Activated T-cell treated with anti-CD3 and anti-CD28 coated beads, Interleukin-2, amount 50 U/mL, for 24 hours (primary cell): ENCODE results near the gene CHRNA1.

ENCODE experiments used
- DNase-seq: peaks from one replicate; pipeline ENCODE4 v3.0.0-alpha.2; 2020
- H3K27ac Mint-ChIP-seq: 2 replicates; pipeline ENCODE4 v1.8.0; 2020; ENCODE audit warnings: mild to moderate bottlenecking, mixed read lengths
- H3K27me3 Mint-ChIP-seq: 2 replicates; pipeline ENCODE4 v1.8.0; 2020; ENCODE audit warnings: mixed read lengths
- H3K36me3 Mint-ChIP-seq: 2 replicates; pipeline ENCODE4 v1.8.0; 2020; ENCODE audit warnings: low read depth, mixed read lengths
- H3K4me1 Mint-ChIP-seq: 2 replicates; pipeline ENCODE4 v1.8.0; 2020; ENCODE audit warnings: low read depth, mixed read lengths
- H3K4me3 Mint-ChIP-seq: 2 replicates; pipeline ENCODE4 v1.8.0; 2020; ENCODE audit warnings: mild to moderate bottlenecking, moderate library complexity, mixed read lengths
- H3K9me3 Mint-ChIP-seq: 2 replicates; pipeline ENCODE4 v1.8.0; 2020; ENCODE audit warnings: mixed read lengths

Gene CHRNA1

DNA sequence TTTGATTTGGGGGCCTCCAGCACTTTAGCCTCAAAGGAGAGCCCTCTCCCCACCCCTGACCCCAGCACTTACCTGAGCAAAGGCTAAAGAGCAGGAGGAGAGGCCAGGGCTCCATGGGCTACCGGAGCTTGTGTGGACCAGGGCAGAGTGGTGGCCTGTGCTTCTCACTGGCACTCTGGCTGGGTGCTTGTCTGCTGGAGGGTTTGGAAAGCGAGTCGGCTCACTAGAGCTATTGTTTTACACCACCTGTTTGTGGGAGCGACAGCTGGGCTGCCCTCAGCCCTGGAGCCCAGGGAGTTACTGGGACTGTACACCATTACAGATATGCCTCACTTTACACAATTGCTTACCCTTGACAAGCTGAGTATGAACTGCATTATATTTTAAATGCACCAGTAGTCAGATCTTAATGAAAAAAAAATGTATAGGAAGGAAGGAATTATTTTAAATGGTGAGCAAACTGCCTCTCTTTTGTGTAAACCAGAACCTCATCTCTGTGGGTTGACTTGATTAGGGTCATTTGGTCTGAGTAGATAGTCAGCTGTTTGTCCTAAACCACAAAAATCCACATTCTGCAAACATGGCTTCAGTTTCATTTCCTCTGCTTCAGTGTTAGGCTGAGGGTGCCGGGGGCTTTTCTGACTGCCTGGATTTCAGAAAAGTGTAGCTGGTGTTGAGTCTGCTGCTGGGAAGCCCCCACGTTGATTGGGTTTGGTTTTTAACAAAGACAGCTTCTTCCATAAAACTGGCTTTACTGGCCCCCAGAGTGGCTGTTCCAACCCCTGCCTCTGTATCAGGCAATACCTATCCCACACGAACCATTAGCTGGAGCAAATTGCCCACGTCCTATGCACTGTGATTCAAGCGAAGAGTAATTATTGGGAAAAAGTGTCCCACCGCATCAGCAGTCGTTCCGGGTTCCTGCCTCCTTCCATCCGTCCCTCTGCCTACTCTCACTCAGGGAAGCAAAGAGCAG lies at the start of gene CHRNA1:
Gene CHRNA1, minus strand, starts transcription at position 193 of the 976 bp plus-strand sequence. Its CDS starts 78 bp downstream, at position 115.
- Mint-ChIP-seq H3K9me3 (no peaks in the 10 kb centered on the region), H3K27ac (no peak within 1 kb of the TSS), H3K36me3 (no peaks in the 10 kb centered on the region), H3K4me1 (peaks cover 8% of the 10 kb centered on the region), H3K4me3 (no peak within 1 kb of the TSS), H3K27me3 (no peaks in the 10 kb centered on the region)
- no peak for DNase-seq

DNA sequence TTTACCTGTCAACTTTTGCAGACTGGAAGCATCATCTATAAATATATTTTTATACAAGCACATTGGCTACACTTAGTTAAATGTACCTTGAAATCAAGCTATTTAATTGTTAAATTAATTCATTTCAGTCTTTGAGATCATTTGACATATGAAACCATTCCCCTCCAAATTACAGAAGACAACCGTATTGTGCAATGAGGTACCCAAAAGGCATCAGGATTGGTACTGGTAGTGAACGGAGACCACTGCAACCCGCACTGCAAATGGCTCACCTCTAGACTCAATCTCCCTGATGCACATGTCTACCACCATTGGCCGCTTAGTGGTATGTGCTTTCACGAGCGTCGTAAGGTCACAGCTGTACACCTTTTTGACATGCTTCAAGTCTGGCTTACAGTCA lies 47.8 kb upstream of the CHRNA1 start:
- Mint-ChIP-seq H3K27me3 (no peaks in the 10 kb centered on the region), H3K27ac (no peak overlapping the region), H3K4me3 (no peak overlapping the region), H3K4me1 (no peaks in the 10 kb centered on the region), H3K36me3 (no peaks in the 10 kb centered on the region), H3K9me3 (no peaks in the 10 kb centered on the region)
- no peak for DNase-seq

DNA sequence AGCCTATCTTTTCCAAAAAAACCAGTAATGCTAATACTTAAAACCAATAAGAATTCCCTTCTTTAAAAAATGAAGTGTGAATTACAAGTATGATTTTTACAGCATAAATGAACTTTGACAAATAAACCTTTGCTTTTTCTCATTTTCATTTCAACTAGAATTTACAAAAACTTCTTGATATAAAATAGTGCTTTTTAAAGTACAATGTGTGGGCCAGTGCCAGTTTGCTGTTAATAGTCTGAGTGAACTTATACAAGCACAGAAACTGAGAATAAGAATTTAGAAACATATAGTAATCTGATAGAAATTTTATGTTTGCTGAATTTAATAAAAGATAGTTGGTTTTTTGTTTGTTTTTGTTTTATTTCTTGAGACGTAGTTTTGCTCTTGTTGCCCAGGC lies 43.7 kb upstream of the CHRNA1 start:
- Mint-ChIP-seq H3K27me3 (no peaks in the 10 kb centered on the region), H3K9me3 (no peaks in the 10 kb centered on the region), H3K4me3 (no peak overlapping the region), H3K27ac (no peak overlapping the region), H3K36me3 (no peaks in the 10 kb centered on the region), H3K4me1 (no peaks in the 10 kb centered on the region)
- DNase-seq, result no peak

DNA sequence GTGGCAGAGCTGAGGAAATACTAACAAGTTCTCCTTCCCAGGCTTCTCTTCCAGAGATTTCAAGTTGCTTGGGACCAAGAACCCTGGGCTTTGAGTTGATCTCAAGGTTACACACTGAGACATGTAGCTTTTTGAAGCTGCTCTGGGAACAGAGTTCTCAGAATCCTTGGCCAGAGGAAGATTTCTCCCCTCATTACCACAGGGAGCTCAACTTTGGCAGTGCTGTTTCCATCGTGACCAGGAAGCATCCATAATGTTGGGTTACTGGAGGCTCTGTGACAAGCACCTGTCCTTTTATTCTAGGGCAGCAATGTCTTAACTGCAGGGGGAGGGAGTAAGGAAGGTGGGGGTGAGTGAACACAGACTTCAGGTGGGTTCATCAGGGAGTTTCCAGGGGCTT lies 41.5 kb upstream of the CHRNA1 start:
- H3K27me3 Mint-ChIP-seq, result no peaks in the 10 kb centered on the region
- no peak overlapping the region for H3K4me3 Mint-ChIP-seq
- H3K9me3 Mint-ChIP-seq, result no peaks in the 10 kb centered on the region
- no peak overlapping the region for H3K27ac Mint-ChIP-seq
- DNase-seq, result no peak
- H3K36me3 Mint-ChIP-seq, result no peaks in the 10 kb centered on the region
- no peaks in the 10 kb centered on the region for H3K4me1 Mint-ChIP-seq

DNA sequence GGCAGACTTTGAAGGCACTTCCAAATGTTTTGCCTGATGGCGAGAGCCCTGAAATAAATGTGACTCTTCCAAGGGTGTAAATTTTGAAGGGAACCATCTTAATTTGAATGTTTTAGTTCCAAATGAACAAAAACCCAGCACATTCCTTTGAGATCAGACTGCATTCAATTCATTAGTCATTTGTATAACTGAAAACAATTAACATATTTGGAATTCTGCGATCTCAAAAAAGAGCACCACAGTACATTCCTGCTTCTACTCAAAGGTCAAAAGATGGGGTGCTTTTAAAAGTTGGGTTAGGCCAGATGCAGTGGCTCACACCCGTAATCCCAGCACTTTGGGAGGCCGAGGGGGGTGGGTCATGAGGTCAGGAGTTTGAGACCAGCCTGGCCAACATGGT lies 38.2 kb upstream of the CHRNA1 start:
- H3K27ac Mint-ChIP-seq, result no peak overlapping the region
- H3K27me3 Mint-ChIP-seq, result no peaks in the 10 kb centered on the region
- no peaks in the 10 kb centered on the region for H3K9me3 Mint-ChIP-seq
- peaks cover 1% of the 10 kb centered on the region for H3K4me1 Mint-ChIP-seq
- no peak overlapping the region for H3K4me3 Mint-ChIP-seq
- no peak for DNase-seq
- no peaks in the 10 kb centered on the region for H3K36me3 Mint-ChIP-seq

DNA sequence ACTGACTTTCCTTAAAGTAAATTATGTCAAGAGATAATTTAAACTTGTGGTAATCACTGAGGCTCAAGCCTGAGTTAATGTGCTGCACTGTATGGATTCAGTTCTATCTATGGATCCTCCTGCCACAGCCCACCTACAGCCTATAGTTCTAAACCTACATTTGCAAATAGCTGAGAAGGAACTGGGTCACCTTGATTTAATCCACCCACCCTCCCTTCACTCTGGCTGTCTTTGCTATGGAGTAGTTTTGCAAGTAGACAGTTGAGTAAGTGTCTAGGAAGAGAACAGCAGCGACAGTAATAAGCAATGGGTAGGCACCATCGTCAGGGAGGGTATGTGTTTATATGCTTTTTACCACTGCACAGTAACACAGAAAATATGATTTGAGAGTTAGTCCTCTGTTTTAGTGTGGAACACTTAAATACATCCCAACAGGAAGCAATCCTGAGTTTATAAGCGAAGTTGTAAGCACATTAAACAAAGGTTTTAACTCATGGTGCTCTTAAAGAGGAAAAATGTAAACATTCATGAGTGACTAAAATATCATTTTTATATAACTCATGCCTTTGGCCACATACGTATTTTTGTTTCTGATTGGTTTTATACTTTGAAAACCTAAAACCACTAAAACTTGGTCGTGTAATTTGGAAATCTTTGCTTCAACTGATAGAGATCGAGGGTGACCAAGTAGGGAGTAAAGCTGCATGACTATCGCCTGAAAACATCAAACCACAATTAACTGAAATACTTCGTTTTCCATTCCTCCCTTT lies 36.3 kb upstream of the CHRNA1 start:
- no peak overlapping the region for H3K27ac Mint-ChIP-seq
- DNase-seq, result no peak
- H3K4me3 Mint-ChIP-seq, result no peak overlapping the region
- H3K36me3 Mint-ChIP-seq, result no peaks in the 10 kb centered on the region
- no peaks in the 10 kb centered on the region for H3K27me3 Mint-ChIP-seq
- H3K9me3 Mint-ChIP-seq, result no peaks in the 10 kb centered on the region
- H3K4me1 Mint-ChIP-seq, result peaks cover 14% of the 10 kb centered on the region

DNA sequence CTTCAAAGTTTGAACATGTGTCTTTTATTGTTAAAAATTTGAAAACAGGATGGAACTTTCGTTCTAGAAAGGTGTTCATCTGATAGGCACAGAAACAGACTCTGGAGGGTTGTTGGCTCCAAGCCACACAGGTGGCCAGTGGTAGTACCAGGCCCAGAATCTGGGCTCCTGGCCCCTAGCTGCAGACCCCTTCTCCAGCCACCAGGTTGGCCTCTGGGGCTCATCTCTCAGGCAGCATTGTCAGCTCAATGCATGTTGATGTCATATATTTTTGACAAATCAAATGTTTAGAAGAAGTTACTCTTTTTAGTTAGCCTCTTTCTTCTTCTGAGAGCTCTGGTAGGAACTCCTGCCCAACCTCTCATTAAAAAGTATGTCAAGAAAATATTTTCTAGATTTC lies 34.5 kb upstream of the CHRNA1 start:
- H3K4me1 Mint-ChIP-seq, result peaks cover 26% of the 10 kb centered on the region
- H3K4me3 Mint-ChIP-seq, result no peak overlapping the region
- no peak for DNase-seq
- H3K9me3 Mint-ChIP-seq, result no peaks in the 10 kb centered on the region
- H3K27me3 Mint-ChIP-seq, result no peaks in the 10 kb centered on the region
- no peaks in the 10 kb centered on the region for H3K36me3 Mint-ChIP-seq
- H3K27ac Mint-ChIP-seq, result no peak overlapping the region

DNA sequence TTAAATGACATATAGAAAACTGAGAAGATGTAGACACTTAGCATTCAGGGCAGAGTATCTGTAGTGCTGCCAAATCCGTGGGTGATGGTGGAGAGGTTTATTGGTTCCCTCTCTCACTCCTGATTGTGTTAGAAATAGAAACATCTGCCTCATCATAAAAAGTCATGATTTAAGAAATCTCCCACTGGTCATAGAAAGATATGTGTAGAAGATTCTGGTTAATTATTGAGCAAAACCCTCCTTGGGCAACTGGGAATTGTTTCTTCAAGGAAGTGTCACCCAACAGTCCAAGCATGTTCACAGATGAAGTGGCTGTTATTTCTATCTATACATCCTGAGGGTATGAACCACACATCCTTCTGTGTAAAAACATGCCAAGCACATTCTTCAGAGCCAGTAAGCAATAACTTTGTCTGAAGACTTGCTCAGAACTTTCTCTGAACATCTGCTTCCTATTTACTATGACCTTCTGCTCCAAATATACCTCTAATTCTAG lies 33.6 kb upstream of the CHRNA1 start:
- Mint-ChIP-seq H3K27me3 (no peaks in the 10 kb centered on the region), H3K36me3 (no peaks in the 10 kb centered on the region), H3K4me3 (no peak overlapping the region), H3K4me1 (peaks cover 29% of the 10 kb centered on the region), H3K9me3 (no peaks in the 10 kb centered on the region), H3K27ac (no peak overlapping the region)
- no peak for DNase-seq

DNA sequence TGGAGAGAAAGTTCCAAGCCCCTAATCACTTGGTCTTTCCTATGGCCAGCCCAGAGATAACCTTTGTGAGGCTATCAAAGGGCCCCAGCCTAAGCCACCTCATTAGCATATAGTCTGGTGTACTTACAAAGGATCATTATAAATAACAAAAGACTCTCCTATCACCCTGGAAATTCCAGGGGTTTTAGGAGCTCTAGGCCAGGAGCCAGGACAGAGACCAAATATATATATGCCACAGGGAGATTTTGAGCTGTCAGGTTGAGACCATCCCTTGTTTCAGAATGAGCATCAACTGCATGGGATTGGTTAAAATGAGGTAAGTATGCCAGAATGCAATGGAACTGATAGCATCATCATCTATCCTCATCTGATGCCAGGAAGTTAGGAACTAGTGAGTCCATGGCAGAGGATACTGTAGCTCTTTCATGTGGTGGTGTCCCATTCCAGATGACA lies 32.1 kb upstream of the CHRNA1 start:
- no peak for DNase-seq
- no peaks in the 10 kb centered on the region for H3K27me3 Mint-ChIP-seq
- H3K27ac Mint-ChIP-seq, result peak overlapping the region; percentile 89
- H3K36me3 Mint-ChIP-seq, result no peaks in the 10 kb centered on the region
- H3K9me3 Mint-ChIP-seq, result no peaks in the 10 kb centered on the region
- H3K4me1 Mint-ChIP-seq, result peaks cover 29% of the 10 kb centered on the region
- H3K4me3 Mint-ChIP-seq, result no peak overlapping the region

DNA sequence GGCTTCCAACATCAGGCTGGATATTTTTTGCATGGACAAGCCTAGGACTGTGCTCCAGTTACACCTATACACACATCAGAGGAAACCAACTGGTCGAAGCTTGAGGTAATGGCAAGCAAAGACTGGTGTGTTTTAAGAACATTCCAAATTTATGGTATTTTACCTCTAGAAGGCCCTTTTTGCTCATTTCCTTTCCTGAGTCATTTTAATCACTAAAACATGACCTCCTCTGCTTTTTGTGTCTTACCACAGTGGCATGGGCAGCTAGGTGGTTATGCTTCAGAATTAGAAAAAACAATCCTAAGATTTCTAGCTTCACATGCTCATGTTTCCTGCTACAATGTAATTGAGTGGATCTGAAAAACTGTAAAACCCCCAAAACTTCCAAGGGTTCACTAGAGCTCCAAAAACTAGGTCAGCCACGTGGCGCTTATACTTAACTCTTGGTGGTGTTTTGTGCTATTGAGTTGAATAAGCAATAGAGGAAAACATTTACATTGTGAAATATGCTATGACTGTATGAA lies 30.6 kb upstream of the CHRNA1 start:
- Mint-ChIP-seq H3K27ac (peak overlapping the region; percentile 89), H3K27me3 (no peaks in the 10 kb centered on the region), H3K36me3 (no peaks in the 10 kb centered on the region), H3K4me1 (peaks cover 29% of the 10 kb centered on the region), H3K9me3 (no peaks in the 10 kb centered on the region), H3K4me3 (no peak overlapping the region)
- no peak for DNase-seq

DNA sequence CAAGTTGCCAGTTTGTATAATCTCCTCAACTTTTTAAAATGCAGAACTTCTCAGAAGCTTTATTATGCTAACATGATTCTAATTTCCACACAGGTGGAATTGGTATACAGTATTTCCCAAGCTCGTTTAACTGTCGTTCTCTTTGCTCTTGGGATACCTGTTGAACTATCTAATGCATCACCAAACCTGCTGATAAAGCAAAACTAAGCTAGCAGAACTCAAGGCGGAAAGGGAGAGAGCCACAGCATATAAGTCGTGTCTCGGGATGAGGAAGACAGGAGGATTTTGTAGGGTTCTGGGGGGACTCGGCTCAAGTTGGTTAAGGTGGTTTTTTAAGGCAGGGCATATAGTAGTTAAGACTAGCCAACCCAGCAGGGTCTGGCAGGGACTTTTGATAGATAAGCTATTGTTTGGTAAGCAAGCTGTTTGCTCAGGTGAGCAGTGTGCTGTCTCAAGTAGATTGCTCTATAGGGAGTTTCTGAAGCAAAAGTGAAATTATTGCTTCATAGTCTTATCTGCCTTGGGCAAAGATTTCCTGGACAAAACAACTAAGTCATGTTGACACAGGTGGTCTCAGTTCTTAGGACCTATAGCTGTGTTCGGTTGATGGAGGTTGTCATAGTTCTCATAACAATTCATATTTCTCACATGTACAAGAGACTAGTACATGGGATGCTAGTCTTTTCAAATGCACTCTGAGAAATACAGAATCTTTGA lies 28.2 kb upstream of the CHRNA1 start:
- H3K27ac Mint-ChIP-seq, result no peak overlapping the region
- peaks cover 42% of the 10 kb centered on the region for H3K4me1 Mint-ChIP-seq
- no peak overlapping the region for H3K4me3 Mint-ChIP-seq
- H3K9me3 Mint-ChIP-seq, result no peaks in the 10 kb centered on the region
- H3K27me3 Mint-ChIP-seq, result no peaks in the 10 kb centered on the region
- no peaks in the 10 kb centered on the region for H3K36me3 Mint-ChIP-seq
- no peak for DNase-seq

DNA sequence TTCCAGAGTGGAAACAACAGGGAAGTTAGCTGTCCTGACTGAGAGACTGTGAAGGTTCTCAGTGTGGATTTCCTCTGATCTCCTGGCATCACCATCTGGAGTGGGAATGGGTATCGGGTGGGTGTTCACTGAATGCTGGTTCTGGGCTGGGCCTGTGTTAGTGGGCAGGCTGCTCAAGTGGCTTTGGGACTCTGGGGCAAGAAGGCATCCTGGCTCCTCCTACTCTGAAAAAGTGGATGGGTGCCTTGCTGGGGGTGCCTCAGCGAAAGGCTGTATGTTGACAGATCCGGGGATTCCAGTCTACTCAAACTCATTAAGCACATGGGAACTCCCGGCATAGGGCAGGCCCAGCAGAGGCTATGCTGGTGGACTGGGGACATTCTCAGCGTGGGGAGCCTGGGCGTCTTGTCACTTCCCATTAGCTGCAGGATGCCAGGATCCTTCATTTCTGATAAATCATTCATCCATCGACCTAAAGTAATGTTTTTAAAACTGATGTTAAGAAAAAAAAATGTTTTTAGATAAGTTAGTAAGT lies 27.5 kb upstream of the CHRNA1 start:
- Mint-ChIP-seq H3K27me3 (no peaks in the 10 kb centered on the region), H3K9me3 (no peaks in the 10 kb centered on the region), H3K27ac (no peak overlapping the region), H3K4me1 (peaks cover 45% of the 10 kb centered on the region), H3K4me3 (no peak overlapping the region), H3K36me3 (no peaks in the 10 kb centered on the region)
- DNase-seq, result no peak

DNA sequence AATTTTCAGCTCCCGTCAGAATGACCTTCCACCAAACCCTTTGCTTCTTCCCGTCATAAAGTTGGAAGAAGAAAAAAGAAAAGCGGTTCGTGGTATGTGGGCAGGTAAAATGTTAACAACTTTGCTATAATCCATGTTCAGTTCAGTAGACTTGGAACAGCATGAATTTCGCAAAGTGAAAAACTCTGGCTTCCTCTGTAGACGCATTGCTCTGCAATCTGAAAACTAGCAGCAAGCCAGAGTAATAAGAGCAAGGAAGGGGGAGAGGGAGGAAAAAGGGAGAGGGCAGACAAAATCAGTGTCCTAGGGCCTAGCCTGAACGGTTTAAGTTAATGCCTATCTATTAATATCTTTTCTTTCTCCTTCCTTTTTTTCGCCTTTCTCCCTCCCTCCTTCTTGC lies 26.7 kb upstream of the CHRNA1 start:
- Mint-ChIP-seq H3K27ac (no peak overlapping the region), H3K4me3 (no peak overlapping the region), H3K4me1 (peaks cover 37% of the 10 kb centered on the region), H3K27me3 (no peaks in the 10 kb centered on the region), H3K36me3 (no peaks in the 10 kb centered on the region), H3K9me3 (no peaks in the 10 kb centered on the region)
- DNase-seq, result no peak

DNA sequence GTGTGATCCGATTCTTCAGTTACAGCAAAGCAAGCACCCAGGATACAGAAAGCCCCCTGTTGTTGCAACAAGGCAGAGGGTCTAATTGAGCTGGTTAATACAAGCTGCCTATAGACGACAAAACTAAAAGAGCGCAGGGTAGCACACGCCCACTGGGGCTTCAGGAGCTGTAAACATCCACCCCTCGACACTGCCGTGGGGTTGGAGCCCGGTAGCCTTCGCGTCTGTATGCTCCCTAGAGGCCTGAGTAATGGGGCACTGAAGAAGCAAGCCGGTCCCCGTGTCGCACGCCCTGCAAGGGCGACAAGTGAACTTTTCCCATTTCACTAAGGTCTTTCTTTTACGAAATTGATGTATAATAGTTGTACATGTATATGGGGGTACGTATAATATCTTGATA lies 24.7 kb upstream of the CHRNA1 start:
- Mint-ChIP-seq H3K27me3 (no peaks in the 10 kb centered on the region), H3K4me1 (peaks cover 21% of the 10 kb centered on the region), H3K27ac (no peak overlapping the region), H3K36me3 (no peaks in the 10 kb centered on the region), H3K4me3 (no peak overlapping the region), H3K9me3 (no peaks in the 10 kb centered on the region)
- DNase-seq, result no peak
